HEK293 (cell line): ENCODE measurements around the gene CHN1.

Source experiments
- ZNF692 ChIP-seq: fragments of 450-650 bp; formaldehyde crosslinking; IDR thresholded peaks from 2 replicates; pipeline ENCODE4 v1.5.1; 2016; ENCODE audit warnings: missing biosample characterization, missing genetic modification characterization

The CHN1 gene

GRCh38 chr2:174748948-174749347 lies 256.2 kb downstream of the CHN1 start (continued):
- TF ChIP-seq ZNF692 (tag by site-specific recombination): 0 out of 2 replicates have a peak, but pooled peaks have one; percentile 27
